Measurements from ENCODE around the gene E4F1.
A peak's percentile ranks its signal among the peaks of the same experiment; 100 is the strongest.
"Not testable (repeated sequence)": the region's sequence is repeated elsewhere in the genome, so short reads cannot be mapped to it uniquely, and the experiment has no call there.

E4F1 gene

DNA sequence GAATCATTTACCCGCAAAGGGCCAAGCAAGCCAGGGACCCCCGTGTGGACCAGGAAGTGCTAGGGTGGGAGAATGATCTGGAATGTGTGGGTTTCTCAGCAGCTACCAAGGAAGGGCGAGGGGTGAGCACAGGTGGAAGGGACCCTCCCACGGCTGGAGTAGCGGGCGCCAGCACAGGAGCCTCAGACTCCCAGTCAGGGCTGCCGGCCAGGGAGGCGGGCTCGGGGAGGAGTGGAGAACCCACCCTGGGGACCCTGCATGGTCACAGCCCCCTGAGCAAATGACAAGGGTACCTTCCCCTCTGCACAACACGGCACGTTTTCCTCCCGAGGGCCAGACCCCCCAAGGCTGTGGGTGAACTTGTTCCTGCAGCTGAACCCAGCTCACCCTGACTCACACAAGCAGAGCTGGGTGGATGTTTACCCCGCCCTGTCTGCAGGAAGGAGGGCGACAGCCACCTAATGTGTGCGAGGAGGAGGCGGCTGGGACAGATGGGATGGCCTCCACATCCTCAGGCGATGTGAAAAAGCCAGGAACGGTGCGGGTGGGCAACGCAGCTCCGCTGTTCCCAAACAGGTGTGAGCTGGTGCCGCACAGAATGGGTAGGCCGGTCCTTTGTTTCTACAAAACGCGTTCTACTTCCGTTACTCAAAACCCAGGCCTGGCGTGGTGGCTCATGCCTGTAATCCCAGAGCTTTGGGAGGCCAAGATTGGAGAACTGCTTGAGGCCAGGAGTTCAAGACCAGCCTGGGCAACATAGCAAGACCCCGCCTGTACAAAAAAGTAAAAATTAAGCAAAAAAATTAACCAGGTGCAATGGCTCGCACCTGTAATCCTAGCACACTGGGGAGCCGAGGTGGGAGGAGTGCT lies 21.8 kb downstream of the E4F1 start:
- DNase-seq = no peak

DNA sequence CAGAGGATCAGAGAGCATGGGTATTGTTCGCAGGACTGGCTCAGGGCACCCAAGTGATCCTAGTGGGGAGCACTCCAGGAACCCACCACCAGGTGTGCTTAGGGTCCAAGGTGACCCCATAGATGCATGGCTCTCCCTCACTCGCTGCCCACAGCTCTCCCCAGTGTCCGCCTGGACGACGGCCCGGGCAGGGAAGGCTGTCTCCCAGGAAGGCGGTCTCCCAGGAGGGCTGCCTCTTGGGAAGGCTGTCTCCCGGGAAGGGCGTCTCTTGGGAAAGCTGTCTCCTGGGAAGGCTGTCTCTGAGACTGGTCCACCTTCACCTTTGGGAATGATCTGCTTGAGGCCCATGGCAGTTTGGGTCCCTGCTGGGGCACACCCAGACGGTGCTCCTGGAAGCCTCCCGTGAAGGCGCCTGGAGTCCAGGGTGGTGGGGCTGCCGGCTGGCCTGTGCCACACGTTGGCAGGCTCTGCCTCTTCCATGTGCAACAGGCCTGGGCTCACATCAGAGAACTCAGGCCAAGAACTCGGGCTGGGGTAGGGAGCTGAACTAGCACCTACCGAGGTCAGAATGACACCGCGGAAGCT lies 23.0 kb downstream of the E4F1 start:
- no peak for DNase-seq

DNA sequence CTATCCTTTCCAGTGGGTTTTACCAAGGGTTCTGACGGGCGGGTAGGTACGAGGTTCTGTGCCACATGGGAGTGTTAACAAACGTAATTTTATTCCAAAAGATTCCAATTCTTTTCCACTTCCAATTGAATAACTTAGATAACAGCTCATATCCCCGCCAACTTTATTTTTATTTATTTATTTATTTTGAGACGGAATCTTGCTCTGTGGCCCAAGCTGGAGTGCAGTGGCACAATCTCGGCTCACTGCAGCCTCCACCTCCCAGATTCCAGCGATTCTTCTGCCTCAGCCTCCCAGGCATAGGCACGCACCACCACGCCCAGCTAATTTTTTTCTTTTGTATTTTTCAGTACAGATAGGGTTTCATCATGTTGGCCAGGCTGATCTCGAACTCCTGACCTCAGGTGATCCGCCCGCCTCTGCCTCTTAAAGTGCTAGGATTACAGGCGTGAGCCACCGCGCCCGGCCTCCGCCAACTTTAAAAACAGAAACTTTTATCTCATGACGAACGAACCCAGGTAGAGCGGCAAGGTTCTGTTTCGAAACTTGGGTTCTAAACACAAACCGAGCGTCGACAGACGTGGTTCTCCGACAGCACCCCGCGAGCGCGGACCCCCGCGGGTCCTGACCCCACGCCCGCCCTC lies 27.4 kb downstream of the E4F1 start:
- DNase-seq = no peak

DNA sequence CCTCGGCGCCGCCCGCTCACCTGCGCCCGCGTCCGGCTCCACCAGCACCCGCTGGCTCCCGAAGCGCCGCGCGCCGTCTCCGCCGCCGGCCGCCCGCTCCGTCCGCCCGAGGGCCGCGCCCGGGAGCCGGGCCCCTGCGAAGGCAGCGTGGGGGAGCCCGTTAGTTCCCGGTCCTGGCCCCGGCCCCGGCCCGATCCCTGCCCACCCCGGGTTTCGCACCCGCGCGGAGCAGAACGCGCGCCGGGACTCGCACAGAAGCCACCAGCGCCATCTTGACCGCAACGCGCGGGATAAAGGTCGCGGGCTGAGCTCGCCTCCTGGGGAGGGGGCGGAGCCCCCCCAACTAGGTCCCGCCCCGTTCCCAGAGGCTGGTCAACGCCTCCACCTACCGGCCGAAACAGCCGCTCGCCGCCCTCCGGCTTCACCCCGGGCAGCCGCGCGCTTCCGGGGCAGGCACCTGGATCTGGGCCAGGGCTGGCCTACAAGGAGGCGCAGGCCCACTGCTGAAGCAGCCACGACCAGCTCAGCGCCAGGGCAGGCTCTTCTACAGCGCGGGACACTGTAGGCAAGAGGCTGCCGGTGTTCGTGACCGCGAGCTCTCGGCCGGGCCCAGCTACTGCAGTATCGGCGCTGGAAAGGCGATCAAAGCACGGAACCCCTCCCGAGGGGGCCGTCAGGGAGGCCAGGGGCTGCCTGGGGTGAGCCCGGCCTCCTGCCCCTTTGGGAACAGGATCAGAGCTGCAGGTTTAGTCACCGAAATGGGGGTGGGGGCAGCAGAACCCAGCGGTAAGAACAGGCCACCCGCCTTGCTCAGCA lies 28.1 kb downstream of the E4F1 start, which contains the start of gene ECI1:
TSS of gene ECI1 (minus strand) at position 292 of the 816 bp plus-strand sequence. CDS start at position 271, 21 bp downstream.
- DNase-seq = peak; percentile 71

GRCh38 chr16:2252806-2253148 lies 29.4 kb downstream of the E4F1 start:
- DNase-seq = no peak

DNA sequence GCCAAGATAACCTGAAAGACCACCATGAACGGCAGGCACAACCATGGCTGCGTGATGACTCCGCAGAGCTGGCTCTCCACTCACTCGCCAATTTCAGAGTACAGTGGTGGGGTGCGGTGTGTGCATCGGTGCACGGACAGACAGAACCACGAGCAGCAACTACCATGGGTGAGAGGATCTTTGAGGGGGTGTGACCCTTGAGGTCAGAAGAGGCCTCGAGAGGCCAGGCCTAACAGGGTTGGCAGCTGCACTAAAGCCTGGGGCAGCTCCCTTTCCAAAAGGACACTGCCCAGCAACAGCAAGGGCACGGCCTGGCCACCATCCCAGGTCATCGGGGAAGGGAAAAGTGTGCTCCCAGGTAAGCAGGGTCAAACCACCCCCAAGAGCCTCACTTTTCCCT lies 29.9 kb downstream of the E4F1 start:
- DNase-seq = no peak

DNA sequence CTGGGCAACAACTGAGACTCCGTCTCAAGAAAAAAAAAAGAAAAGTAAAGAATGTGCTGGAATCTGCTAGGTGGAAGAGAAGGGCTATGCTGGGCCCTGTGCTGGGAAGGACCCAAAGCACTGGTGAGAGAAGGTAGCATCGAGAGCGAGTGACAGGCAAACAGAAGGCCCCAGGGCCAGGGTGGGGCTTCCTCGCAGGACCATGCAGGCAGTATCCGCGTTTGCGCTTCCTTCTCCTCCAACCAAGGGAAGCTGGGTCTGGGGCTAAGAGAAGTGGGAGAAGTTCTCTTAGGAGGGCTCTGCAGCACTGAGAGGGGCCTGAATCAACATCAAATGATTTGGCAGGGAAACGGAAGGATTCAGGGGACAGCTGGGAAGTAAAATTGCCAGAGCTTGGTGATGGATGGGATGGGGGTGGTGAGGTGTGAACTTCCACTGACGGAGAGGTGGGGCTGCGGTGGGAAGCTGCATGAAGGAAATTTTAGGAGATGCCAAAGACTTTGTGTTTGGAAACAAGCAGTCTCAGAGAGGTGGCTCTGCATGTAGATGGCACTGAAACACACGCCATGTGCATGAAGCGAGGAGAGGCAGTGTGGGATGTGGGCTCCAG lies 33.2 kb downstream of the E4F1 start:
- DNase-seq = no peak

DNA sequence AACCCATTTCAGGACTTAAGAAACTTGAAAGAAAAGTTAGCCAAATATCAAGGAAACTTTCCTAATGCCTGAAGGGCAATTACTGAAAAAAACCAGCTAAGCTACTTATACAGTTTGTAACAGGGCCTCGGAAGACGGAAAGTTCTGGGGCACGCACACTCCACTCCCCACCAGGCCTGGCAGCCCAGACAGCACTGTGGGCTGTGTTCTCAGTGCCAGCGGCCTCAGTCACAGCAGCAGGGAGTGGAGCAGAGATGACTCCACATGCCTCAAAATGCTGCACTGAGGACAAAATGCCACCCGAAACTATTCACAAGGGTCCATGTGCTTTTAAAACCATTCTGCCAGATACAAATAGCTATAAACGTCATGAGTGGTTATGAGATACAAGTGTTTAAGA lies 34.3 kb downstream of the E4F1 start:
- DNase-seq = no peak

DNA sequence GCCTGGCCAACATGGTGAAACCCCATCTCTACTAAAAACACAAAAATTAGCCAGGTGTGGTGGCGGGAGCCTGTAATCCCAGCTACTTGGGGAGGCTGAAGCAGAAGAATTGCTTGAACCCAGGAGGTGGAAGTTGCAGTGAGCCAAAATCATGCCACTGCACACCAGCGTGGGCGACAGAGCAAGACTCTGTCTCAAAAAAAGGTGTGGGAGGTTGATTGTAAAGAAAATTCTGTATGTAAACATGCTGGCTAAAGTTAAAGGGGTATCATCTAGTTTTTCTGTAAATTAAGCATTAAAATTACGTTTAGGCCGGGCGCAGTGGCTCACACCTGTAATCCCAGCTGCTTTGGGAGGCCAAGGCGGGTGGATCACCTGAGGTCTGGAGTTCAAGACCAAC lies 35.1 kb downstream of the E4F1 start:
- DNase-seq = not testable (repeated sequence)

GRCh38 chr16:2260250-2260649 lies 36.9 kb downstream of the E4F1 start:
- DNase-seq = no peak

- not testable (repeated sequence) for DNase-seq
These were observed 39.6 kb downstream of the E4F1 start for GRCh38 chr16:2263026-2263425.

- not testable (repeated sequence) for DNase-seq
These were observed 43.5 kb downstream of the E4F1 start for GRCh38 chr16:2266887-2267286.

DNA sequence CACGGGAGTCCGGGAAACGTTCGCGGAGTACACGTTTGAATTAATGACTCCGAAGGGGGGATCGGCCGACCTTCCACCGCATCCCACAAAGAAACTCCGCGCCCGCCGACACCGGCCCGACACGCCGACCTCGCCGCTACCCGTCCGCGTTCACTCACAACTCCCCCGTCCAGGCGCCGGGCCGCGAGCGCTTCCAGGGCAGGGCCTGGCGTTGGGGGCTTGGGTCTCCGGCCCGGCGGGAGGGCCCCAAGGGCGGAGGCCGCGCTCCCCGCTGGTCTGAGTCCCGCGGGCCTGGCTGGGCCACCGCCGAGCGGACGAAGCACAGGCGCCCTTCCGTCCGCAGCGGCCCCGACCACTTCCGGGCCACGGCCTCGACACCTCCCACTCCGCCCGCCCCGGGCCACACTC lies 44.1 kb downstream of the E4F1 start:
- not testable (repeated sequence) for DNase-seq

- DNase-seq = peak; percentile 93
These were observed 44.7 kb downstream of the E4F1 start, which contains the start of gene RNPS1 for GRCh38 chr16:2267913-2268666. Gene RNPS1, minus strand, starts transcription at chr16:2268126. Its CDS starts 3,483 bp downstream, at chr16:2264643.

GRCh38 chr16:2270070-2270462 lies 46.7 kb downstream of the E4F1 start:
- no peak for DNase-seq

- no peak for DNase-seq
These were observed 47.4 kb downstream of the E4F1 start for GRCh38 chr16:2270588-2271470.

GRCh38 chr16:2271848-2272461 lies 48.6 kb downstream of the E4F1 start:
- DNase-seq = no peak

DNA sequence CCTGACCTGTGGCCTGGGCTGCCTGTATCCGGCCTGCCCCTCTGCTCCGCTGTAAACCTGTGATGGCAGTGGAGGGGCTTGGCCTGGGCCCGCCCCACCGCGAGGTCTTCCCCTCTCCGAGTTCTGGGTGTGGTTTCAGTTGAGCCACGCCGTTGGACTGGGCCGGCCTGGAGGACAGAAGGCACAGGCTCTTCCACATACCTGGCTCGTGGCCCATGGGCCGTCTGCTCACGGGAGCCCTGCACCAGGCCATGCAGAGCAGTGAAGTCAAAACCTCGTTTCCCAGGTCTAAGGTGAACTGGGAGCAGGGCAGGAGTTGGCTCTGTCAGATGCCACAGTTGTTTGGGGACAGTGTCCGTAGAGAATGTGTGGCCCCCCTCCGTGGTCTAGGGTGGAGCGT lies 50.1 kb downstream of the E4F1 start:
- DNase-seq = no peak

DNA sequence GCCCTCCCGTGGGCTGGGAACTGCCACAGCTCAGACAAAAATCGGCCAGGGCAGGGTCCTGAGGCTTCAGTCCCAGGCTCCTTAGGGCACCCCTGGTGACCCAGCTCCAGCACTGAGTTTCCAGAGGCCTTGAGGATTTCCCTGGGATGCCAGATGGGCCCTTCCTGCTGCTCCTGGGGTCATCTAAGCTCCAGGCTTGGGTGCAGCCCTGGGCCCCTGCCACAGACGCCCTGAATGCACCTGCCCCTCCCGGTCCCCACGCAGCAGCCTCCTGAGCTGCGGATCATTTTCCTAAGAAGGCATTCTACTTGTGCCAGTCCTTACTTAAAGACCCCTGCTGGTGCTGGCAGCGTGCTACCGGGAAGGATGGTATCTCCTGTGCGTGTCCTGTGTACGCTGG lies 50.5 kb downstream of the E4F1 start:
- DNase-seq = no peak

Data from activated effector memory CD4-positive, alpha-beta T cell treated with Interleukin-2 at 50 U/mL for 16 hours (primary cell).